Left renal cortex interstitium (tissue), 4 donors: ENCODE measurements around the gene SWI5. TPM values are rescaled to one million over a fixed set of nuclear protein-coding genes. Genes with fewer than 3 reads are reported as not detected.

Experiments
- DNase-seq, 4 donors: peaks; one replicate each; pipeline ENCODE4 v3.0.0-alpha.2; 2013; ENCODE audit warnings: low read depth in 4 of 4, low spot score in 2 of 4, missing footprints in 1 of 4
- polyA plus RNA-seq, 4 donors: library from polyadenylated mRNA; unstranded; fragments of 120-200 nt; gene quantifications; one replicate each; pipeline ENCODE4 v1.2.1, GENCODE V29; 2013; ENCODE audit not compliant: insufficient read length in 4 of 4

Gene SWI5
- polyA plus RNA-seq, 4 donors, result 29.2 to 37.0 (median 33.2) TPM

DNA sequence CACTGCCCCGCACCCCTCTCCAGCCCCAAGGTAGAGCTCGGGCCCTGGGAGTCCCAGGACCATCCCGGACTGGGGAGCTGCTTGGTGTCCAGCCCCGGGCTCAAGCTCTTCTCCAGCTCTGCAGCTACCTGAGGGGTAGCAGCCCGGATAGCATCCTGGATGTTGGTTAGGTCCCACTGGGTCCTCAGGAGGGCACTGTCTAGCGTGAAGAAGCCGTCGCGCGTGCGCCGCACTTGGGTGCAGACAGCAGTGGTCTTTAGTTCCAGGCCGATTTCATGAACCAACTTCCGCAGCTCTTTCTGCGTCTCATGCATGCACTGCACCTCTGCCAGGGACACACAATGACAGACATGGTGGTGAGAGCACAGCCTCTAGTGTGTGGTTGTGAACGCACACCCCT is 33.5 kb downstream of the SWI5 start:
- DNase-seq, result no peak

DNA sequence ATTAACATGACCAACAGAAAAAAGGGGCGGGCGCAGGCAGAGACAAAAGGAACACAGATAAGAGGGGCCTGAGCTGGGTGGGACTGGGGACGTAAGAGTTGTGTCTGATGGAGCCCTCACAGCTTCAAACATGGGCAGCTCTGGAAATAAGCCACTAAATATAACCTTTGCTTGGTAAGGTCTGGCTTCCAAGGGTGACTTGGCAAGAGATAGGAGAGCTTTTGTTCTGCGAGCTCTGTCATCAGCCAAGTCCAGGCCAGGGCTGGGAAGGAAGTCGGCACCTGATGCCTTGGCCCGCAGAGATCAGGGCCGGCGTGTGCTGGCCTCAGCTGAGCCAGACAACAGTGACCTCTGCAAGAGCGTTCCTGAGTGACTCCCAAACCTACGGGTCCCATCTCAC is 34.4 kb downstream of the SWI5 start:
- DNase-seq, result no peak

DNA sequence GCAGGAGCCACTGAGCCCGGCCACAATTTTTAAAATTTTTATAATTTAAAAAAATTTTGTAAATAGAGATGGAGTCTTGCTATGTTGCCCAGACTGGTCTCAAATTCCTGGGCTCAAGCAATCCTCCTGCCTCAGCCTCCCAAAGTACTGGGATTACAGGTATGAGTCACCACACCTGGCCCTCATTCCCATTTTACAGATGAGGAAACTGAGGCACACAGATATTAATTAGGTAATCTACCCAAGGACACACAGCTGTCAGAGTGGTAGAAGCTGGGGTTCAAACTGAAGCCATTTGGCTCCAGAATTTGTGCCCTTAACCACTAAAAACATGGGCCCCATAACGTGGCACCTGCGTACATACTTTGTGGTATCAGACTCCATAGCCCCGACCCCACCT is 38.6 kb downstream of the SWI5 start:
- no peak for DNase-seq

DNA sequence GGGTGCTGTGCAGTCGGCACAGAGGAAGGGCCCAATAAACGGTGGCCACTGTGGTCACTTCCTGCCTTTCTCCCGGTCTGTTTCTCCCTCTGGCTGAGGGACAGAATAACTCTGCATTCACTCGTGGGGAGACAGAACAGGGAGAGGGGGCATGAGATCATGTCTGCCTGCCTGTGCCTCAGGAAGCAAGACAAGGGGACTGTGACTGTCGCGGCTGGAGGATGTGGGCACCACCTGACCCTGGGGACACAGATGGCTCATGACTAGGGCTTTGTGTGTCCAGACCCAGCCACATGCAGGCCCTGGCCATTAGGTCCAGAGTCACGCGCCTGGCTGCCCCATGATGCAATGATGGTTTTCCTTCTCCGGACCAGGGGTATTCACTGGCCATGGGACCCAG is 40.3 kb downstream of the SWI5 start:
- no peak for DNase-seq

DNA sequence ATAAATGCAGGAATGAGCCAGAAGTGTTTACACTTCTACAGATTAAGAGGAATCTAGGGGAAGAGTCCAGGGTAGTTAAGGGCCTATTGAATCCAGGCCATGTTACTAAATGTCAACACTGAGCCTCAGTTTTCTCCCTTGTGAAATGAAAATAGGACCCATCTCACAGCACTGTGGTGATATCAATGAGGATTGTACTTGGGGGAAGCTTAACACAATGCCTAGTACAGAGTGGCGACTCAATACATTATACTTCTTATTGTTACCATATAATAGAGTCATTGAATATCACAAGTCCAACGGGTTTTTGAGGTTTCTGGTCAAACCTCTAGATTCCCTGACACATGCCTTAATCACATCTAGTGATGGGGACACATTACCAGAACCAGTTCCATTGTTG is 41.6 kb downstream of the SWI5 start:
- no peak for DNase-seq

DNA sequence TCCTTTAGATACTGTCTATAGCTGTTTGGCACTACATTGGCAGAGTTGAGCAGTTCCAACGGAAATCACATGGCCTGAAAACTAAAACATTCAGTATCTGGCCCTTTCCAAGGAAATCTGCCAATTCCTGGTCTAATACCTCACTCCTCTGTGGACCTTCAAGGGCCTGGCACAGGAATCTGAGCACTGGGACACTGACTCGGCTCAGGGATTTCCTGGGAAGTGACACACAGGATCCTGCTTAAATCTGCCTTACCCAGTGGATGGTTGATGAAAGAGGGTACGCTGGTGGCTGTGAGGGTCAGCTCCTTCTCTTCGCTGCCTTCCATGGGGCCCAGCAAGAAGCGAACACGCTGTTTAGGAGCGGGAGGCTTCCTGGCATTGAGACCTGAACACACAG is 45.3 kb downstream of the SWI5 start:
- DNase-seq, result no peak

DNA sequence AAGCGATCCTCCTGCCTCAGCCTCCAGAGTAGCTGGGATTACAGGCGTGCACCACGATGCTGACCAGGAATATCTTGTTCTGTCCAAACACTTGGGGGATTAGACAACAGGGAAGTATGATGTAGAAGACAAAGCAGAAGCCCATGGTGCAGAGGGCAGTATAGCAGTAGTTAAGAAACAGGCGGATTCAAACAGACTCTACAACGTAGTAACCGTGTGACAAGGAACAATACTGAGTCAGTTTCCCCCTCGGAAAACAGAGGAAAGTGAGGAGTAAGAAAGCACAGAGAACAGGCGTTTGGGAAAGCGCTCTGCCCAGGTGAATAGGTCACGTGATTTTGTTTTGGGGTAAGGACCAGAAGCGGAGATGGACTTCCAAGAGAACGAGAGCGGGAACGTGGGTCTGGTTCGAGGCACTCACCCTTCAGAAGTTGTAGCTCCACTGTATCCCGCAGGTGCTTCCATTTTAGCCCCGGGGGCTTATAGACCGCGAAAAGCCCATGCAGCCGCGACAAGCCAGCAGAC is 45.9 kb downstream of the SWI5 start:
- DNase-seq, result no peak

DNA sequence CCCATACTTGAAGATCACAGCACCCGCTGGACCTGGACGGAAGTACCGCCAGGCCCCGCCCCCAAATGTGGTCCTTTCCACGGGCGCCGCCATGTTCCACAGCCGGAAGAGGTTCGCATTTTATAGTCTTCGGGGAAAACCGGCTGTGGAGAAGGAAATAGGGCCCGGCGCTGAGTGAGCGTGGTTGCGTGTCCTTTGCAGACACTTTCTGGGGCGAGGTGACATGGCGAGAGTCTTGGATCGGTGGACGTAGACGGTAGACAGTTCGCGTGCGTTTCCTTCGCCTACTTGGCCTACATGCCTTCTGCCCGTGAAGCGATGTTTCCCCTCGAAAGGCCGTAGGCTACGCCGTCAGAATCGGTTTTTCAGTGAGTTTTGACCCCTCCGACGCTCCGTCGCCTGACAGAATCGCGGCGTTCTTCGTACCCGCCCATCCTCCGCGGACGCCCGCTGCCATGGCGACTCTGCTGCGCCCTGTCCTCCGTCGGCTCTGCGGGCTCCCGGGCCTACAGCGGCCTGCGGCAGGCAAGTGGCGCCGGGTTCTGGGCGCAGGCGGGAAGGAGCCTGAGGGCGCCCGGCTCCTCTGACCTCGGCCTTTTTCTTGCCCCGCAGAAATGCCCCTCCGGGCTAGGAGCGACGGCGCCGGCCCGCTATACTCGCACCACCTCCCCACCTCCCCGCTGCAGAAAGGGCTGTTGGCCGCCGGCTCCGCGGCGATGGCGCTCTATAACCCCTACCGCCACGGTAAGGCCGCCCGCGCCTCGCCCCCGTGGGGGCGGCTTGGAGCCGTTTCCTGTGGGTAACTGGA is 46.5 kb downstream of the SWI5 start, which contains the start of the genes COQ4 and TRUB2:
TSS of gene COQ4 (plus strand) at position 436 of the 808 bp plus-strand sequence. CDS start at position 456, 20 bp downstream.
TSS of gene TRUB2 (minus strand) at position 44 of the 808 bp plus-strand sequence. CDS start at position 5, 39 bp downstream.
- DNase-seq, result peak; percentile 91 to 98 (median 95)

DNA sequence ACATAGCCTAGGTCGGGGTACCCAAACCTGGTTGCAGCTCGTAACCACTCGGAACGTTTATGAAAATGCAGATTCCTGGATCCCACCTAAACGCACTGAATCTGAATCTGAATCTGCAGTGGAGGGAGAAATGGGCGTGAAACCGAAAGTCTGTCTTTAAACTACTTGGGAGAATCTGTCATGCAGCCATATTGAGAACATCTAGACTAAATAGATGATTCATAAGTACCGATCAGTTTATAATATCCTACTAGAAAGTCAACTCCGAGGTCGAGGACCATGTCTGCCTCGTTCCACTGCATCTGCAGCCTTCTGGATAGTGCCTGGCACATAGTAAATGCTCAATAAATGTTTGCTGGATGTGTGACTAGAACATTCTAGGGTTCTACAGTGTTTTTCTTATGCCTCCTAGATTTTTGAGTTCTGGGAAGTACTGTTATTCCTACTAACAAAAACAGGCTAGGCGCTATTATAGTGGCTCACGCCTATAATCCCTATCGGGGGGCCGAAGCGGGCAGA is 47.2 kb downstream of the SWI5 start:
- no peak for DNase-seq

DNA sequence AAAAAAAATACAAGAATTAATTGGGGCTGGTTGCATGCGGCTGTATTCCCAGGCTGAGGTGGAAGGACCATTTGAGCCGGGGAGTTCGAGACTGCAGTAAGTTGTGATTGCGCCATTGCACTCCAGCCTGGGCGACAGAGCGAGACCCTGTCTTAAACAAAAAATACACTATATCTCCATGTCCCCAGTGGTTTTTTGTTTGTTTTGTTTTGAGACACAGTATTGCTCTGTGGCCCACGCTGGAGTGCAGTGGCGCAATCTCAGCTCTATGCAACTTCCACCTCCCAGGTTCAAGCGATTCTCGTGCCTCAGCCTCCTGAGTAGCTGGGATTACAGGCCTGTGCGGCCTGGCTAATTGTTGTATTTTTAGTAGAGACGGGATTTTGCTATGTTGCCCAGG is 47.7 kb downstream of the SWI5 start:
- no peak for DNase-seq

DNA sequence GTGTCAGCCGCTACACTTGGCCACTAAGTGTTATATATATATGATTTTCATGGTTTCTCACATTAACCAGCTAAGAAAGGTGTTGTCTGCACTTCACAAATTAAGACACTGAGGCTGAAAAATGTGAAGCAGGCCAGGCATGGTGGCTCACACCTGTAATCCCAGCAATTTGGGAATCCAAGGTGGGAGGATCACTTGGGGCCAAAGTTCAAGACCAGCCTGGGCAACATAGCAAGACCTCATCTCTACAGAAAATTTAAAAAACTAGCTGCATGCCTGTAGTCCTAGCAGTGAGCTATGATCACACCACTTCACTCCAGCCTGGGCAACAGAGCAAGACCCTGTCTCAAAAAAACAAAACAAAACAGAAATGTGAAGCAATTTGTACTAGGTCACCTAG is 48.3 kb downstream of the SWI5 start:
- DNase-seq, result no peak

DNA sequence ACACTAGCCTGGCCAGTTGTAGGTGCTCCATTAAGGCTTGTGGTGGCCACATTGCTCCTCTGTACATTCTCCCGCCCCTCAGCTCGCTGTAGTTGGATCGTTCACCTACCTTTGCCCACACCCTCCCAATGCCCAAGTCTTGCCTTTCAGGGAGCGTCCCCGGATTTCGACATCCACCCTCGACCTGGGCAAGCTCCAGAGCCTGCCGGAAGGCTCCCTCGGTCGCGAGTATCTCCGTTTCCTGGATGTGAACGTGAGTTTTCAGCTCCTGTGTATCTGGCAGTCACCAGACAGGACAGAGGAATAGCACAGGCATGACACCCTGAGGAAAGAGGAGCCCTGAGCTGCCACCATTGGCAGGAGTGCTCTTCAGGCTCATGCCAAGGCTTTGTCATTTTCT is 49.6 kb downstream of the SWI5 start:
- DNase-seq, result no peak

DNA sequence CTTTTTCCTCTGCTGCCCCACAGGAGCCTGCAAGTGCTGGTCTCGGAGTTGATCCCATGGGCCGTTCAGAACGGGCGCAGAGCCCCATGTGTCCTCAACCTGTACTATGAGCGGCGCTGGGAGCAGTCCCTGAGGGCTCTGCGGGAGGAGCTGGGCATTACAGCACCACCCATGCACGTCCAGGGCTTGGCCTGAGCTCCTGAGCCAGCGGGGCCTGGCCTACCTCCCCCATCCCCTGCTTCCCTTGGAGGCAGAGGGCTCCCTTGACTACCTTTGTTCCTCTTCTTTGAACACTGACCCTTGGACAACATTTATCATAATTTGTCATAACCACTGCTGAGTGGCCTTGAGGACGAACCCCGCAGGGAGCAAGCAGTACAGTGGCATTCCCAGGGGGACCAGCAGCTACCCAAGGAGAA is 57.4 kb downstream of the SWI5 start:
- no peak for DNase-seq

DNA sequence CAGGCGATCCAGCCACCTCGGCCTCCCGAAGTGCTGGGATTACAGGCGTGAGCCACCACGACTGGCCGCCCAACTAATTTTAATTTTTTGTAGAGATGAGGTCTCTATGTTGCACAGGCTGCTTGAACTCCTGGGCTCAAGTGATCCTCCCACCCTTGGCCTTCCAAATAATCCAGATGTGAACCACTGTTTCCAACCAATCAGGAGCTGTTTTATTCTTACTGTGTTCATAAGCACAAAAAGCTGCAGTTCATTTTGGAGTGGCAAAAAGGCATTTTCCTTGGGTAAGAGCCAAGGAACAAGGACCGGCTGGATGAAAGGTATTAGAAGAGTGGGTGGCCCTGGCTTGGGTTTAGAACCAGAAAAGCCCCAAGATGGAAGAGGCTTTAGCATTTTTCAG is 59.1 kb downstream of the SWI5 start:
- no peak for DNase-seq

DNA sequence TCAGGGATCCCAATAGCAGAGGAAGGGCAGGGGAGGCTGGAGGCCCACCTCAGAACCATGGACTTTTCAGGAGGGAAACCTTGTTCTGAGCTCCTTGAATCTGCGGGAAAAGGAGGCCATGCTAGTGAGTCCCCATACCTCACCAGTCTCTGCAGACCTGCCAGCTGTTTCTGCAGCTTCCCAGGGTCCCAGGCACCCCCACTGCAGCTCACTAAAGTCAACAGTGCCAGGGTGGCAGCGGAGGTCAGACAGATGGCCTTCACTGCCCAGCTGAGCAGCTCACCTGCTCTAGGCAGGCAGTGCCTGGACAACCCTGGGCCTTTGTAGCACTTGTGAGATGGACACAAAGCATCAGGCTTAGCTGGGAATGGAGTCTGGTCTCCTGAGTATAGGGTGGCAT is 59.8 kb downstream of the SWI5 start:
- DNase-seq, result no peak

DNA sequence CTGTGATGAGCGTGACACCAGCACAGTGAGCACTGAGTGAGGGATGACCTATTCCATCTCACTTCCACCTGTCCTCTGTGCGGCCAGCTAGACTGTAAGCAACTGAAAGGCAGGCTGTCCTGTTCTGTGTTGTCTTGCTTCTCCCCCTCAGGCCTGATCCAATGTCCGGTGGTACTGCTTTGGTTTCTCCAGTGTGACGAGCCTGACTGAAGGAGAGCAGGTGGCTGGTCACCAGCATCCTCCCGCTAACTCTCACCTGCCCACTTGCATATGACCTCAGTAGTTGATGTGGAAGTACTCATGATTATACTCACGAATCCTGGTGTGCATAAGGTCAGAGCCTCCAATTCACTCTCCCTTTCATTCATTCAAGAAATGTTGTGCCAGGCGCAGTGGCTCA is 61.9 kb downstream of the SWI5 start:
- DNase-seq, result no peak

Other genes with a start within 250 kb of the SWI5 start
- 10 to 100 TPM in 3 of 4 donors, 1 to 10 TPM in 1; 9.5 to 12.0 (median 10.6) TPM for gene NAIF1, start 209.0 kb upstream of the SWI5 start, polyA plus RNA-seq
- 10 to 100 TPM; 12.7 to 15.8 (median 13.9) TPM for gene SLC25A25, start 208.0 kb upstream of the SWI5 start, polyA plus RNA-seq
- 10 to 100 TPM; 36.7 to 71.6 (median 58.3) TPM for gene PTGES2, start 148.5 kb upstream of the SWI5 start, polyA plus RNA-seq
- gene LCN2, start 126.8 kb upstream of the SWI5 start, polyA plus RNA-seq, result 1 to 10 TPM in 3 of 4 donors, under 1 TPM in 1; 0.29 to 1.8 (median 1.1) TPM
- 10 to 100 TPM; 35.1 to 69.6 (median 56.1) TPM for gene BBLN, start 116.0 kb upstream of the SWI5 start, polyA plus RNA-seq
- gene CIZ1, start 84.7 kb upstream of the SWI5 start, polyA plus RNA-seq, result 100 to 1,000 TPM; 101 to 163 (median 131) TPM
- gene DNM1, start 72.9 kb upstream of the SWI5 start, polyA plus RNA-seq, result 100 to 1,000 TPM in 2 of 4 donors, 10 to 100 TPM in 2; 58.1 to 246 (median 139) TPM
- gene GOLGA2, start 269 bp upstream of the SWI5 start, polyA plus RNA-seq, result 100 to 1,000 TPM in 2 of 4 donors, 10 to 100 TPM in 2; 69.1 to 113 (median 87.1) TPM
- 10 to 100 TPM; 38.3 to 41.3 (median 39.9) TPM for gene TRUB2, start 46.2 kb downstream of the SWI5 start, polyA plus RNA-seq
- gene COQ4, start 46.6 kb downstream of the SWI5 start, polyA plus RNA-seq, result 10 to 100 TPM; 52.6 to 95.2 (median 79.7) TPM
- 10 to 100 TPM; 15.9 to 24.9 (median 21.9) TPM for gene SLC27A4, start 64.3 kb downstream of the SWI5 start, polyA plus RNA-seq
- gene URM1, start 95.1 kb downstream of the SWI5 start, polyA plus RNA-seq, result 10 to 100 TPM; 52.6 to 71.2 (median 57.7) TPM
- 10 to 100 TPM; 35.4 to 55.8 (median 47.5) TPM for gene CERCAM, start 144.6 kb downstream of the SWI5 start, polyA plus RNA-seq
- 10 to 100 TPM; 36.0 to 57.2 (median 46.6) TPM for gene ODF2, start 179.7 kb downstream of the SWI5 start, polyA plus RNA-seq
- gene GLE1, start 228.4 kb downstream of the SWI5 start, polyA plus RNA-seq, result 10 to 100 TPM; 27.9 to 30.9 (median 29.9) TPM